Ovary (tissue), 9 donors: ENCODE results near the gene RASGRF2. TPM values are rescaled to one million over a fixed set of nuclear protein-coding genes. Genes with fewer than 3 reads are reported as not detected.

ENCODE experiments used
- DNase-seq, 5 donors: peaks; one replicate each; pipeline ENCODE4 v3.0.0-alpha.2; 2019 to 2020
- H3K27ac ChIP-seq, 2 donors: fragments of 200-600 bp; one replicate each; pipeline versions ENCODE4 v1.5.1 to v1.8.0; 2019 to 2022
- H3K27me3 ChIP-seq: fragments of 200-600 bp; one replicate; pipeline ENCODE4 v1.8.0; 2022
- H3K36me3 ChIP-seq: fragments of 200-600 bp; sonication (generic); one replicate; pipeline ENCODE4 v1.5.1; 2019
- H3K4me1 ChIP-seq: one replicate; pipeline ENCODE4 v1.8.1; 2013; ENCODE audit warnings: mild to moderate bottlenecking, moderate library complexity; ENCODE audit not compliant: insufficient read depth
- H3K4me3 ChIP-seq: fragments of 200-600 bp; sonication (generic); one replicate; pipeline ENCODE4 v1.5.1; 2017
- H3K9me3 ChIP-seq, 2 donors: fragments of 200-600 bp in 1 of 2; sonication (generic) in 1 of 2; one replicate each; pipeline versions ENCODE4 v1.5.1 to v1.8.1; 2013 to 2019; ENCODE audit warnings: mild to moderate bottlenecking in 1 of 2, moderate library complexity in 1 of 2
- CTCF ChIP-seq, 3 donors: fragments of 450-650 bp in 2 of 3; fragments of 200-600 bp in 1 of 3; IDR thresholded peaks; one replicate each; pipeline versions ENCODE4 v1.5.1 to v1.8.0; 2016 to 2022; ENCODE audit warnings: antibody characterized with exemption in 3 of 3, mild to moderate bottlenecking in 1 of 3
- EP300 ChIP-seq: sonication (generic); formaldehyde crosslinking; IDR thresholded peaks from one replicate; pipeline ENCODE4 v1.6.1; 2017; ENCODE audit warnings: antibody characterized with exemption
- POLR2A ChIP-seq: fragments of 450-650 bp; IDR thresholded peaks from one replicate; pipeline ENCODE4 v1.6.1; 2017; ENCODE audit warnings: antibody characterized with exemption, mild to moderate bottlenecking, moderate library complexity
- whole genome bisulfite sequencing, 3 donors: extraction: QIAGEN DNeasy Blood & Tissue Kit in 1 of 3; methylation state at CpG; one replicate each; pipeline versions ENCODE4 v1.1.5 to v1.1.7; 2013 to 2017; 5-methylcytosine and 5-hydroxymethylcytosine counted together
- intact Hi-C, 4 donors: fragments of 100-400 bp; cut with DNase I; formaldehyde crosslinking; loops; one replicate each; pipeline versions ENCODE4 v1.11.0 to v1.15.1; 2022 to 2023
- polyA plus RNA-seq, 2 donors: library from polyadenylated mRNA; stranded (reverse); fragments of 200-250 nt in 1 of 2; fragments of 350-450 nt in 1 of 2; fragmentation: Illumina TruSeq in 1 of 2; extraction: RNeasy Lipid Tissue Mini Kit (QIAGEN cat#74804) in 1 of 2; gene quantifications; one replicate each; pipeline ENCODE4 v1.2.3, GENCODE V29; 2013 to 2014
- total RNA-seq, 7 donors: library from RNA; depleted of rRNA in 2 of 7; stranded (reverse); fragments of >200 nt in 2 of 7; fragmentation: NEBNext Ultra II Directional in 3 of 7; extraction: Animal tissue kit (Norgen Biotek cat#: 25700) in 3 of 7; gene quantifications; one replicate each; pipeline versions ENCODE4 v1.1.0 to v1.2.4, GENCODE V29; 2016 to 2023
- donor health status: DM: no; HTN: no; CAD: no; lungs with moderate emphysema.
- donor health status: DM: no; HTN: no; CAD: no.
- donor health status: Bipolar disorder and iron deficiency.
- donor health status: DM: yes; HTN: yes; CAD: no.
- donor health status: DM: no; HTN: no; CAD: no.
- donor health status: DM: yes; HTN: yes; CAD: no.

Gene RASGRF2
- total and polyA plus RNA-seq, 9 donors: 8.6 to 55.1 (median 23.0) TPM

- DNase-seq: no peak
- Histone ChIP-seq H3K36me3 (no peaks in the 10 kb centered on the region), H3K4me3 (no peak overlapping the region), H3K4me1 (no peaks in the 10 kb centered on the region), H3K27ac (no peak overlapping the region), H3K9me3 (no peaks in the 10 kb centered on the region), H3K27me3 (no peaks in the 10 kb centered on the region)
- WGBS, 3 donors: 57 to 73% (median 67%) methylated on average over 8 of the region's 8 CpGs
- no peak for TF ChIP-seq EP300
- TF ChIP-seq POLR2A: no peak
- no peak for TF ChIP-seq CTCF (IDR thresholded peaks at IDR 0.05)
- intact Hi-C loops: loop anchor here in 2 of 4 donors (10.0 kb wide), 2 partner anchors 473 to 483 kb away; no protein-coding TSS in a partner anchor
These were observed 207.4 kb downstream of the RASGRF2 start for GRCh38 chr5:81167544-81167943.

GRCh38 chr5:81169924-81170323 lies 209.8 kb downstream of the RASGRF2 start:
- no peaks in the 10 kb centered on the region for H3K9me3 ChIP-seq
- WGBS, 3 donors: 88 to 93% (median 90%) methylated on average over 2 of the region's 2 CpGs
- no peak overlapping the region for H3K4me3 ChIP-seq
- no peak overlapping the region for H3K27ac ChIP-seq
- H3K27me3 ChIP-seq: no peaks in the 10 kb centered on the region
- no peak for DNase-seq
- intact Hi-C loops: loop anchor here in 2 of 4 donors (10.0 kb wide), 2 partner anchors 475 to 485 kb away; no protein-coding TSS in a partner anchor
- TF ChIP-seq EP300 (no peak), CTCF (IDR thresholded peaks at IDR 0.05) (no peak), POLR2A (no peak)
- H3K36me3 ChIP-seq: no peaks in the 10 kb centered on the region
- H3K4me1 ChIP-seq: no peaks in the 10 kb centered on the region

GRCh38 chr5:81171769-81172168 lies 211.6 kb downstream of the RASGRF2 start:
- WGBS, 3 donors: 72 to 79% (median 77%) methylated on average over 4 of the region's 4 CpGs
- intact Hi-C loops: no loop called here

GRCh38 chr5:81172710-81173109 lies 212.5 kb downstream of the RASGRF2 start:
- no peak for DNase-seq
- intact Hi-C loops: no loop called here
- H3K9me3 ChIP-seq: no peaks in the 10 kb centered on the region
- WGBS, 3 donors: 91 to 98% (median 94%) methylated on average over 3 of the region's 3 CpGs
- H3K27me3 ChIP-seq: no peaks in the 10 kb centered on the region
- TF ChIP-seq POLR2A: no peak
- no peak for TF ChIP-seq CTCF (IDR thresholded peaks at IDR 0.05)
- no peak for TF ChIP-seq EP300
- H3K4me3 ChIP-seq: no peak overlapping the region
- no peak overlapping the region for H3K27ac ChIP-seq
- H3K36me3 ChIP-seq: no peaks in the 10 kb centered on the region
- H3K4me1 ChIP-seq: no peaks in the 10 kb centered on the region

More at GRCh38 chr5:81171769-81172168, 211.6 kb downstream of the RASGRF2 start:
- Histone ChIP-seq H3K27ac (no peak overlapping the region), H3K36me3 (no peaks in the 10 kb centered on the region), H3K27me3 (no peaks in the 10 kb centered on the region), H3K4me1 (no peaks in the 10 kb centered on the region), H3K9me3 (no peaks in the 10 kb centered on the region), H3K4me3 (no peak overlapping the region)
- no peak for DNase-seq
- no peak for TF ChIP-seq CTCF (IDR thresholded peaks at IDR 0.05)
- TF ChIP-seq POLR2A: no peak
- TF ChIP-seq EP300: no peak
